ENCODE data around the gene TAGLN3. TPM values are rescaled to one million over a fixed set of nuclear protein-coding genes. Genes with fewer than 3 reads are reported as not detected.

TAGLN3 gene
- total and polyA plus RNA-seq, 2 donors (not counting 3 experiments of a cell fraction or from before 2014, with no cell fraction given) = not detected

GRCh38 chr3:112002096-112002971, 3.6 kb downstream of the TAGLN3 start:
- FAIRE-seq = no peak
- Histone ChIP-seq H3K36me3 (ENCODE audit: control insufficient read depth in 2 of 2, extremely low read depth in 1 of 2, insufficient read depth in 2 of 2, low read length in 2 of 2) (no peaks in the 10 kb centered on the region), H3K27me3 (ENCODE audit: control insufficient read depth in 2 of 2, insufficient read depth in 2 of 2, low read length in 2 of 2) (no peaks in the 10 kb centered on the region), H3K4me2 (ENCODE audit: insufficient read depth, low read length) (no peak overlapping the region), H3K4me3 (replicated peaks in 1 of 3; ENCODE audit: insufficient read depth in 1 of 3, low read depth in 1 of 3, low read length in 3 of 3) (no peak overlapping the region), H3K9me1 (replicated peaks; ENCODE audit: control insufficient read depth, extremely low read depth, insufficient read depth, low read length) (no peaks in the 10 kb centered on the region), H4K20me1 (replicated peaks; ENCODE audit: control insufficient read depth, extremely low read depth, insufficient read depth, low read length) (no peaks in the 10 kb centered on the region), H3K9ac (replicated peaks; ENCODE audit: extremely low read depth, insufficient read depth, low read length) (no peak overlapping the region), H3K9me3 (replicated peaks; ENCODE audit: control insufficient read depth, insufficient read depth, low read length) (no peaks in the 10 kb centered on the region), H3K4me1 (ENCODE audit: control insufficient read depth, extremely low read depth, insufficient read depth, low read length) (peaks cover 10% of the 10 kb centered on the region), H2AFZ (ENCODE audit: low read depth, low read length) (no peak overlapping the region), H3K27ac (ENCODE audit: insufficient read depth, low read depth, low read length) (no peak overlapping the region), H3K79me2 (ENCODE audit: control insufficient read depth, insufficient read depth, low read length) (no peaks in the 10 kb centered on the region)
- CTCF ChIA-PET = interaction anchor here (1.2 to 7.2 kb wide), 3 partner anchors 9 to 13 kb away, joined by 4 to 61 read pairs (median 51); no protein-coding TSS in a partner anchor
- intact Hi-C loops (cut with micrococcal nuclease) = no loop called here
- peak; percentile 8 for DNase-seq (ENCODE audit: low read depth, low spot score)
- no peak for TF ChIP-seq CTCF (IDR thresholded peaks at IDR 0.05; ENCODE audit: extremely low read depth in 1 of 2, insufficient read depth in 1 of 2, low read depth in 1 of 2, low read length in 2 of 2)
- peak; percentile 80 for TF ChIP-seq FOS (IDR thresholded peaks at IDR 0.05; ENCODE audit: borderline replicate concordance, insufficient read depth, low read length)
- POLR2A ChIA-PET = no interaction called here
- BruUV-seq (replicated peaks) = no TSS peak
- dilution Hi-C loops (cut with MboI; ENCODE audit: extremely low pct_ligation_motif_present, low sequenced_read_pairs) = no loop called here

All from endothelial cell of umbilical vein (primary cell).